PC-3 (cell line): Measurements from ENCODE around the gene COL4A5. TPM values are rescaled to one million over a fixed set of nuclear protein-coding genes. Genes with fewer than 3 reads are reported as not detected.

Source experiments
- ATAC-seq: fragments of 200-7000 bp; cut with Tn5 transposase; 2 replicates; pipeline ENCODE4 v1.9.1; 2020; ENCODE audit warnings: mild to moderate bottlenecking, moderate library complexity
- BruUV-seq: library from RNA; stranded (reverse); fragments of 400-500 nt; replicated peaks from 2 replicates; lab custom pipeline; 2021; lab: Mats Ljungman, UMichigan
- CTCF ChIA-PET: fragments of 300-600 bp; sonication (Branson Sonifier 250); formaldehyde crosslinking; loops from one replicate; lab custom pipeline; 2022; ENCODE audit warnings: antibody characterized with exemption; lab: Charles Lee
- POLR2A ChIA-PET: fragments of 300-600 bp; sonication (Branson Sonifier 250); formaldehyde crosslinking; loops from one replicate; lab custom pipeline; 2022; ENCODE audit warnings: antibody characterized with exemption; ENCODE audit not compliant: unreplicated experiment; lab: Charles Lee
- DNase-seq: peaks from one replicate; pipeline ENCODE4 v3.0.0-alpha.2; 2015
- H2AFZ ChIP-seq: fragments of 300-600 bp; sonication (generic); 2 replicates; pipeline ENCODE4 v1.6.0; 2016; ENCODE audit warnings: antibody characterized with exemption, low read length
- H3F3A ChIP-seq: fragments of 300-600 bp; sonication (generic); one replicate; pipeline ENCODE4 v1.6.0; 2017; ENCODE audit warnings: antibody characterized with exemption, low read length, control low read depth, mild to moderate bottlenecking; ENCODE audit not compliant: unreplicated experiment
- H3K27ac ChIP-seq: fragments of 300-600 bp; sonication (generic); 2 replicates; pipeline ENCODE4 v1.5.1; 2016; ENCODE audit warnings: mild to moderate bottlenecking, low read length
- H3K27me3 ChIP-seq: fragments of 300-600 bp; sonication (generic); 2 replicates; pipeline ENCODE4 v1.6.1; 2016; ENCODE audit warnings: low read length, mixed read lengths
- H3K36me3 ChIP-seq: fragments of 300-600 bp; sonication (generic); 2 replicates; pipeline ENCODE4 v1.6.1; 2016; ENCODE audit warnings: low read depth, mixed run types, low read length, mixed read lengths
- H3K4me1 ChIP-seq: fragments of 300-600 bp; sonication (generic); 2 replicates; pipeline ENCODE4 v1.5.1; 2016; ENCODE audit warnings: low read length; ENCODE audit not compliant: insufficient read depth
- H3K4me2 ChIP-seq: fragments of 300-600 bp; sonication (generic); 2 replicates; pipeline ENCODE4 v1.6.0; 2016; ENCODE audit warnings: low read length
- H3K4me3 ChIP-seq: fragments of 300-600 bp; sonication (generic); 2 replicates; pipeline ENCODE4 v1.5.1; 2016; ENCODE audit warnings: mild to moderate bottlenecking, low read length, mixed read lengths
- H3K79me2 ChIP-seq: fragments of 300-600 bp; sonication (generic); 2 replicates; pipeline ENCODE4 v1.6.1; 2017; ENCODE audit warnings: low read length, mixed read lengths
- H3K9ac ChIP-seq: fragments of 300-600 bp; sonication (generic); 2 replicates; pipeline ENCODE4 v1.6.0; 2016; ENCODE audit warnings: mild to moderate bottlenecking, low read length
- H3K9me2 ChIP-seq: fragments of 300-600 bp; sonication (generic); replicated peaks from 2 replicates; pipeline ENCODE4 v1.6.1; 2016; ENCODE audit warnings: mixed run types, low read length, mixed read lengths
- H3K9me3 ChIP-seq: fragments of 300-600 bp; sonication (generic); 2 replicates; pipeline ENCODE4 v1.6.1; 2016; ENCODE audit warnings: low read length, mixed read lengths
- H4K20me1 ChIP-seq: fragments of 300-600 bp; sonication (generic); 2 replicates; pipeline ENCODE4 v1.6.1; 2016; ENCODE audit warnings: low read length, mixed read lengths
- EZH2 ChIP-seq: fragments of 300-600 bp; sonication (generic); IDR thresholded peaks from one replicate; pipeline ENCODE4 v1.6.1; 2017; ENCODE audit warnings: antibody characterized with exemption, mild to moderate bottlenecking, low read length; ENCODE audit not compliant: unreplicated experiment
- EZH2phosphoT487 ChIP-seq: fragments of 300-600 bp; sonication (generic); IDR thresholded peaks from 2 replicates; pipeline ENCODE4 v1.6.1; 2018; ENCODE audit warnings: mild to moderate bottlenecking, antibody characterized with exemption, low read length, borderline replicate concordance
- intact Hi-C: fragments of 100-400 bp; cut with micrococcal nuclease; formaldehyde crosslinking; loops from 2 replicates; pipeline ENCODE4 v1.9.0; 2023
- total RNA-seq: library from RNA; depleted of rRNA; stranded (reverse); fragments of >200 nt; gene quantifications from 2 replicates; pipeline ENCODE4 v1.2.3, GENCODE V29; 2014
- TF ChIP-seq, protein P1 (sequence below): fragments of 300-600 bp; sonication (generic); conservative IDR thresholded peaks from 2 replicates; pipeline ENCODE4 v1.5.1; 2017; ENCODE audit warnings: antibody characterized with exemption, low read depth, mild to moderate bottlenecking, low read length

Gene COL4A5
- total RNA-seq, 1 experiment from 2014 or later = 30.0 TPM

DNA sequence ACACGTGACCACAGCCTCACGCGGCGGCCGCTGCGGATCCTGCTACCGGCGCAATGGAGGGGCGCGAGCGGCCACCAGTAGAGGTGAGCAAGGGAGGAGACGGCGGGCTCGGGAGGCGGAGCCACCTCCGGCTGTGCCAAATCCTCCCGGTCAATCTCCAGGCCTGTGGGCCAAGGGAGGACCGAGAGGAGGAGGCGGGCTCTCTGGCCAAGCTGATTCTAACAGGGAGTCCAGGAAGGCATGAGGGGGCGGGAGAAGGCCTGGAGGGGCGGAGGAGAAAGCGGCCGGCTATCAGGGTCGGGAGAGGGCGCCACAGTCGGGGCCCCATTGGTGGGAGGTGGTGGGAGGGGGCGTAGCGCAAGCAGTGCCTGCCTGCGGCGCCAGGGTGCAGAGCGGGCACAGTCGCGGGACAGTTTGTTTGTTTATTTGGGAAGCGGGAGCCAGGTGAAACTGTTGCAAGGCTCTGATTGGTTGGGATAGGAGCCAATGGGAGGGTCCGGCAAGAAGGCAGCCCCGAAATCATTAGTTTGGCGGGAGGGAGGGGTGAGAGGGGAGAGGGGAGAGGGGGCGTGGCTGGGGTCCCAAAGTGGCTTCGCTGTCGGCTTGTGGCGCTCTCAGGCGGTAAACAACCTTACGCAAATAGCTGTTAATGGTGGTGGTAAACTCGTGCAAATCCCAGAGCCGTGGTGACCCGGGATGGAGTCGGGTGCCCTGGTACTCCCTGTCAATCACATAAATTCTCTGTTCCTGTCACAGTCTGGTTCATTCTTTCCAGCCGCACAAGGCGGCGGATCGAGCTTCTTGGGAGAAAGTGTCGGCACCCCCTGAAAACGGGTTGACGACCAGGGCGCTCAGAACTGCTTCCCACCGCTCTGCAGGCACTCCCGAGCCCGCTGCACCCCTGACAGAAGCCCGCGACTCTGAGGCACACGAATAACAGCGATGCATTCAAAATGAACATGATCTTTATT is 297.2 kb downstream of the COL4A5 start, which contains the start of gene IRS4:
IRS4 (minus strand) TSS at position 55 of the 971 bp plus-strand sequence.
- no peaks in the 10 kb centered on the region for H3K9me3 ChIP-seq
- ChIA-PET POLR2A (no interaction called here), CTCF (no interaction called here)
- peak; percentile 18 for DNase-seq
- peak within 1 kb of the TSS; percentile 87 for H3K4me2 ChIP-seq
- no peak within 1 kb of the TSS for H3K9ac ChIP-seq
- no peaks in the 10 kb centered on the region for H3K36me3 ChIP-seq
- peak within 1 kb of the TSS; percentile 80 for H2AFZ ChIP-seq
- BruUV-seq = no TSS peak
- H4K20me1 ChIP-seq = no peaks in the 10 kb centered on the region
- no peak within 1 kb of the TSS for H3K27ac ChIP-seq
- H3F3A ChIP-seq = no peaks in the 10 kb centered on the region
- no peaks in the 10 kb centered on the region for H3K9me2 ChIP-seq
- no peaks in the 10 kb centered on the region for H3K4me1 ChIP-seq
- ATAC-seq = peak; percentile 77
- H3K4me3 ChIP-seq = peak within 1 kb of the TSS; percentile 61
- H3K27me3 ChIP-seq = peaks cover 59% of the 10 kb centered on the region
- TF ChIP-seq, protein P1, sequence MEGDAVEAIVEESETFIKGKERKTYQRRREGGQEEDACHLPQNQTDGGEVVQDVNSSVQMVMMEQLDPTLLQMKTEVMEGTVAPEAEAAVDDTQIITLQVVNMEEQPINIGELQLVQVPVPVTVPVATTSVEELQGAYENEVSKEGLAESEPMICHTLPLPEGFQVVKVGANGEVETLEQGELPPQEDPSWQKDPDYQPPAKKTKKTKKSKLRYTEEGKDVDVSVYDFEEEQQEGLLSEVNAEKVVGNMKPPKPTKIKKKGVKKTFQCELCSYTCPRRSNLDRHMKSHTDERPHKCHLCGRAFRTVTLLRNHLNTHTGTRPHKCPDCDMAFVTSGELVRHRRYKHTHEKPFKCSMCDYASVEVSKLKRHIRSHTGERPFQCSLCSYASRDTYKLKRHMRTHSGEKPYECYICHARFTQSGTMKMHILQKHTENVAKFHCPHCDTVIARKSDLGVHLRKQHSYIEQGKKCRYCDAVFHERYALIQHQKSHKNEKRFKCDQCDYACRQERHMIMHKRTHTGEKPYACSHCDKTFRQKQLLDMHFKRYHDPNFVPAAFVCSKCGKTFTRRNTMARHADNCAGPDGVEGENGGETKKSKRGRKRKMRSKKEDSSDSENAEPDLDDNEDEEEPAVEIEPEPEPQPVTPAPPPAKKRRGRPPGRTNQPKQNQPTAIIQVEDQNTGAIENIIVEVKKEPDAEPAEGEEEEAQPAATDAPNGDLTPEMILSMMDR = no peak
- TF ChIP-seq EZH2phosphoT487 = no peak
- no peak for TF ChIP-seq EZH2
- H3K79me2 ChIP-seq = no peaks in the 10 kb centered on the region
- intact Hi-C loops = no loop called here

DNA sequence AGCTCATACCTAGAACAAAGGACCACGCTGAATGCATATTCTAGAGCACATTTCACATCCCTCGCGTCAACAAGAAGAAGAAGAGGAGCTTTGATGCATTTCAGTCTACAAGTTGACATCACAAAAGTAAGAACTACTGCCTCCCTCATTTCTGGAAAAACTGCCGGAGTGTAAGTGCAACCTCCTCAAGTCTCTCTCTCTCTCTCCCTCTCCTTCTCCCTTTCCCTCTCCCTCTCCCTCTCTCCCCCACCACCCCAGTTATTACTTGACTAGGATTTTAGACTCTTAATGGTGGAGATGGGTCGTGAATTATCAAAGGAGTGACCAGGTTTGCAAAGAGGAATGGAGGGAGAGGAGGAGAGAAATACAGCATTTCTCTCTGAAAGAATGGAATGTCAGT is 298.1 kb downstream of the COL4A5 start:
- Histone ChIP-seq H3K9me3 (no peaks in the 10 kb centered on the region), H3K9me2 (no peaks in the 10 kb centered on the region), H3K27me3 (peaks cover 56% of the 10 kb centered on the region), H3K4me3 (no peak overlapping the region), H3K4me2 (0 out of 2 replicates have a peak overlapping the region, but pooled peaks have one; percentile 87), H2AFZ (no peak overlapping the region), H3F3A (no peaks in the 10 kb centered on the region), H3K79me2 (no peaks in the 10 kb centered on the region), H3K9ac (no peak overlapping the region), H4K20me1 (no peaks in the 10 kb centered on the region), H3K36me3 (no peaks in the 10 kb centered on the region), H3K4me1 (no peaks in the 10 kb centered on the region), H3K27ac (no peak overlapping the region)
- CTCF ChIA-PET = no interaction called here
- TF ChIP-seq EZH2 = no peak
- TF ChIP-seq, protein P1 = no peak
- no peak for TF ChIP-seq EZH2phosphoT487
- no peak for DNase-seq
- no TSS peak for BruUV-seq
- ATAC-seq = no peak
- intact Hi-C loops = no loop called here
- POLR2A ChIA-PET = no interaction called here

DNA sequence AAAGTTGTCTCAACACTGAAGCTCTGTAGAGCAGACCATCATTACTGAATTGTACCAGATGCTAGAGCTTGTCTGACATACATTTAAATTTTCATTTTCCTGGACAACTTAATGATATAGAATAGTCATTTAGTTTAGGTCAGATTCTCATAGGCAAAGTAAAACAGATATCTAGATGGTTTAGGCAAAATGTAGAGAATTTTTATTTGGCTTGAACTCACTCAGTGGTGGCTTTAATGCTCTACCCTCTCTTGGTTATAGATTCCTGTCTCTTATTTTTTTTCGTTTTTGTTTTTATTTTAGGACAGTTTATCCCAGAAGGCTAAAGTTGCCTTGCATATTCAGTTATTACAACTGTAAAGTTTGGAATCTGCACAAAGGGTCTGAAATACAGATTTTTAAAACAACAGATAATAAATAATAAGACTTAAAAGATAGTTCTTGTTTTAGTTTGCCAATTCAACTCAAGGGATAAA is 300.7 kb downstream of the COL4A5 start:
- CTCF ChIA-PET = no interaction called here
- no peak overlapping the region for H3K4me3 ChIP-seq
- H3K36me3 ChIP-seq = no peaks in the 10 kb centered on the region
- H3K27me3 ChIP-seq = peaks cover 67% of the 10 kb centered on the region
- H3K4me1 ChIP-seq = no peaks in the 10 kb centered on the region
- ATAC-seq (no peak), DNase-seq (no peak)
- no peaks in the 10 kb centered on the region for H4K20me1 ChIP-seq
- H3K27ac ChIP-seq = no peak overlapping the region
- no TSS peak for BruUV-seq
- H3K79me2 ChIP-seq = no peaks in the 10 kb centered on the region
- H3F3A ChIP-seq = no peaks in the 10 kb centered on the region
- TF ChIP-seq, protein P1 = no peak
- TF ChIP-seq EZH2phosphoT487 (no peak), EZH2 (no peak)
- no peak overlapping the region for H3K9ac ChIP-seq
- H3K9me3 ChIP-seq = no peaks in the 10 kb centered on the region
- intact Hi-C loops = no loop called here
- H3K9me2 ChIP-seq = no peaks in the 10 kb centered on the region
- no peak overlapping the region for H3K4me2 ChIP-seq
- no peak overlapping the region for H2AFZ ChIP-seq
- POLR2A ChIA-PET = no interaction called here
